NCI-H345 treated with DMSO at 0.1 percent for 48 hours (cell line): ENCODE measurements around the gene LRRC37B.
"Not testable (repeated sequence)": the region's sequence is repeated elsewhere in the genome, so short reads cannot be mapped to it uniquely, and the experiment has no call there.

ENCODE experiments used
- DNase-seq: peaks from one replicate; lab custom pipeline; 2025; ENCODE audit not compliant: unreplicated experiment; lab: John Stamatoyannopoulos, UW

The LRRC37B gene

GRCh38 chr17:32006957-32007462 lies at the start of gene LRRC37B:
LRRC37B (plus strand) TSS chr17:32007383; CDS start chr17:32021393, 14,010 bp downstream.
- peak; percentile 43 for DNase-seq

- DNase-seq = not testable (repeated sequence)
Measured at GRCh38 chr17:31964131-31964530, 43.1 kb upstream of the LRRC37B start.

- no peak for DNase-seq
Measured at GRCh38 chr17:31967648-31968047, 39.5 kb upstream of the LRRC37B start.

GRCh38 chr17:31970416-31970815 lies 36.8 kb upstream of the LRRC37B start:
- not testable (repeated sequence) for DNase-seq

- DNase-seq = not testable (repeated sequence)
Measured at GRCh38 chr17:31974269-31975071, 32.7 kb upstream of the LRRC37B start.

- not testable (repeated sequence) for DNase-seq
Measured at GRCh38 chr17:31975391-31975790, 31.8 kb upstream of the LRRC37B start.

GRCh38 chr17:31991821-31992220 lies 15.4 kb upstream of the LRRC37B start:
- not testable (repeated sequence) for DNase-seq

GRCh38 chr17:31997005-31997404 lies 10.2 kb upstream of the LRRC37B start:
- no peak for DNase-seq

GRCh38 chr17:32007463-32008298 lies 498 bp downstream of the LRRC37B start:
- no peak for DNase-seq

- no peak for DNase-seq
Measured at GRCh38 chr17:32009262-32009542, 2.0 kb downstream of the LRRC37B start.

- DNase-seq = no peak
Measured at GRCh38 chr17:32010114-32010513, 2.9 kb downstream of the LRRC37B start.

GRCh38 chr17:32015245-32016013 lies 8.2 kb downstream of the LRRC37B start:
- peak; percentile 76 for DNase-seq

- DNase-seq = no peak
Measured at GRCh38 chr17:32016231-32016630, 9.0 kb downstream of the LRRC37B start.

- no peak for DNase-seq
Measured at GRCh38 chr17:32019228-32019627, 12.0 kb downstream of the LRRC37B start.

GRCh38 chr17:32020943-32021614 lies 13.9 kb downstream of the LRRC37B start:
- DNase-seq = no peak

- DNase-seq = no peak
Measured at GRCh38 chr17:32021615-32021955, 14.4 kb downstream of the LRRC37B start.

- not testable (repeated sequence) for DNase-seq
Measured at GRCh38 chr17:32022554-32022953, 15.4 kb downstream of the LRRC37B start.

GRCh38 chr17:32027271-32027670 lies 20.1 kb downstream of the LRRC37B start:
- DNase-seq = not testable (repeated sequence)

GRCh38 chr17:32033223-32033622 lies 26.0 kb downstream of the LRRC37B start:
- DNase-seq = no peak

- DNase-seq = not testable (repeated sequence)
Measured at GRCh38 chr17:32033812-32034211, 26.6 kb downstream of the LRRC37B start.

- not testable (repeated sequence) for DNase-seq
Measured at GRCh38 chr17:32040246-32040645, 33.1 kb downstream of the LRRC37B start.
